ENCODE measurements around the gene SLITRK6. TPM values are rescaled to one million over a fixed set of nuclear protein-coding genes. Genes with fewer than 3 reads are reported as not detected.

Gene SLITRK6
- total RNA-seq, 2 donors from 2014 or later = 2.6 to 8.2 TPM

- no peaks in the 10 kb centered on the region for H3K9me3 ChIP-seq
- no peaks in the 10 kb centered on the region for H3K27me3 ChIP-seq
- H3K36me3 ChIP-seq = no peaks in the 10 kb centered on the region
- intact Hi-C loops (cut with DNase I) = no loop called here
- no peak for DNase-seq
- H3K4me1 ChIP-seq = no peaks in the 10 kb centered on the region
- H3K27ac ChIP-seq = no peak overlapping the region
- H3K9ac ChIP-seq (ENCODE audit: low read depth in 2 of 2, low read length in 2 of 2) = no peak overlapping the region
- no peak for TF ChIP-seq CTCF (IDR thresholded peaks at IDR 0.05)
- no peak overlapping the region for H3K4me3 ChIP-seq
Measured at GRCh38 chr13:85825454-85825853, 26.2 kb upstream of the SLITRK6 start.

GRCh38 chr13:85823832-85824231 is 24.6 kb upstream of the SLITRK6 start:
- intact Hi-C loops (cut with DNase I) = no loop called here

GRCh38 chr13:85819513-85819912 is 20.3 kb upstream of the SLITRK6 start:
- Histone ChIP-seq H3K4me1 (no peaks in the 10 kb centered on the region), H3K9me3 (no peaks in the 10 kb centered on the region), H3K4me3 (no peak overlapping the region), H3K36me3 (no peaks in the 10 kb centered on the region), H3K9ac (ENCODE audit: low read depth in 2 of 2, low read length in 2 of 2) (no peak overlapping the region), H3K27ac (no peak overlapping the region), H3K27me3 (no peaks in the 10 kb centered on the region)
- no peak for TF ChIP-seq CTCF (IDR thresholded peaks at IDR 0.05)
- intact Hi-C loops (cut with DNase I) = no loop called here
- DNase-seq = no peak

More at GRCh38 chr13:85823832-85824231, 24.6 kb upstream of the SLITRK6 start:
- Histone ChIP-seq H3K27me3 (no peaks in the 10 kb centered on the region), H3K4me1 (no peaks in the 10 kb centered on the region), H3K9me3 (no peaks in the 10 kb centered on the region), H3K9ac (ENCODE audit: low read depth in 2 of 2, low read length in 2 of 2) (no peak overlapping the region), H3K27ac (no peak overlapping the region), H3K36me3 (no peaks in the 10 kb centered on the region), H3K4me3 (no peak overlapping the region)
- TF ChIP-seq CTCF (IDR thresholded peaks at IDR 0.05) = no peak
- no peak for DNase-seq

- Histone ChIP-seq H3K9ac (ENCODE audit: low read depth in 2 of 2, low read length in 2 of 2) (no peak overlapping the region), H3K27me3 (no peaks in the 10 kb centered on the region), H3K9me3 (no peaks in the 10 kb centered on the region), H3K4me1 (no peaks in the 10 kb centered on the region), H3K36me3 (no peaks in the 10 kb centered on the region), H3K4me3 (no peak overlapping the region), H3K27ac (no peak overlapping the region)
- intact Hi-C loops (cut with DNase I) = no loop called here
- no peak for DNase-seq
- no peak for TF ChIP-seq CTCF (IDR thresholded peaks at IDR 0.05)
Measured at GRCh38 chr13:85816413-85816812, 17.2 kb upstream of the SLITRK6 start.

- Histone ChIP-seq H3K27me3 (no peaks in the 10 kb centered on the region), H3K27ac (no peak overlapping the region), H3K9ac (ENCODE audit: low read depth in 2 of 2, low read length in 2 of 2) (no peak overlapping the region), H3K4me3 (no peak overlapping the region), H3K4me1 (no peaks in the 10 kb centered on the region), H3K9me3 (no peaks in the 10 kb centered on the region), H3K36me3 (no peaks in the 10 kb centered on the region)
- DNase-seq = no peak
- no peak for TF ChIP-seq CTCF (IDR thresholded peaks at IDR 0.05)
- intact Hi-C loops (cut with DNase I) = no loop called here
Measured at GRCh38 chr13:85812282-85812681, 13.1 kb upstream of the SLITRK6 start.

- H3K9me3 ChIP-seq = no peaks in the 10 kb centered on the region
- no peaks in the 10 kb centered on the region for H3K27me3 ChIP-seq
- no peaks in the 10 kb centered on the region for H3K36me3 ChIP-seq
- no peak for DNase-seq
- no peak for TF ChIP-seq CTCF (IDR thresholded peaks at IDR 0.05)
- no peak overlapping the region for H3K4me3 ChIP-seq
- intact Hi-C loops (cut with DNase I) = loop anchor here (5.0 kb wide), 1 partner anchor 917 kb away; no protein-coding TSS in a partner anchor
- no peaks in the 10 kb centered on the region for H3K4me1 ChIP-seq
- no peak overlapping the region for H3K9ac ChIP-seq (ENCODE audit: low read depth in 2 of 2, low read length in 2 of 2)
- H3K27ac ChIP-seq = no peak overlapping the region
Measured at GRCh38 chr13:85808811-85809210, 9.6 kb upstream of the SLITRK6 start.

All from colonic mucosa (tissue), 4 donors.